ENCODE results near the gene RAB11FIP2.

- TF ChIP-seq POLR2A (IDR thresholded peaks at IDR 0.05; ENCODE audit: low read length): no peak
- TF ChIP-seq SMC3 (IDR thresholded peaks at IDR 0.05): no peak
- no peak for TF ChIP-seq CTCF (IDR thresholded peaks at IDR 0.05)
- TF ChIP-seq JUNB (IDR thresholded peaks at IDR 0.05): no peak
- TF ChIP-seq REST (IDR thresholded peaks at IDR 0.05): no peak
- no peak for TF ChIP-seq CHD2 (IDR thresholded peaks at IDR 0.05; ENCODE audit: low read length, partially characterized antibody)
- no peak for TF ChIP-seq EP300 (IDR thresholded peaks at IDR 0.05)
- no peak for TF ChIP-seq MAZ (IDR thresholded peaks at IDR 0.05; ENCODE audit: borderline replicate concordance, low read depth, low read length)
- TF ChIP-seq MAX (IDR thresholded peaks at IDR 0.05): no peak
- TF ChIP-seq RFX5 (IDR thresholded peaks at IDR 0.05): no peak
- TF ChIP-seq USF2 (IDR thresholded peaks at IDR 0.05): no peak
- TF ChIP-seq PHF8 (IDR thresholded peaks at IDR 0.05; ENCODE audit: borderline replicate concordance, low read depth): no peak
These were observed 7.6 kb upstream of the RAB11FIP2 start for GRCh38 chr10:118054383-118054782.

Measured in A549 (cell line).